Right lobe of liver (tissue), 6 donors: ENCODE data around the gene ASAP2. TPM values are rescaled to one million over a fixed set of nuclear protein-coding genes. Genes with fewer than 3 reads are reported as not detected.

Source experiments
- ATAC-seq, 4 donors: fragments of 200-7000 bp; cut with Tn5 transposase; one replicate each; pipeline ENCODE4 v1.9.1; 2020; ENCODE audit warnings: mild to moderate bottlenecking in 4 of 4, moderate library complexity in 4 of 4
- DNase-seq, 3 donors: peaks; one replicate each; pipeline ENCODE4 v3.0.0-alpha.2; 2020
- H3K27ac ChIP-seq, 3 donors: fragments of 200-600 bp; one replicate each; pipeline ENCODE4 v1.8.0; 2022
- H3K27me3 ChIP-seq, 2 donors: fragments of 200-600 bp; one replicate each; pipeline ENCODE4 v1.8.0; 2022
- H3K36me3 ChIP-seq, 4 donors: fragments of 200-600 bp; sonication (generic) in 1 of 4; one replicate each; pipeline versions ENCODE4 v1.5.1 to v1.8.0; 2017 to 2022; ENCODE audit warnings: control low read depth in 1 of 4
- H3K4me1 ChIP-seq, 4 donors: fragments of 200-600 bp; sonication (generic) in 1 of 4; one replicate each; pipeline versions ENCODE4 v1.5.1 to v1.8.0; 2017 to 2022; ENCODE audit warnings: control low read depth in 1 of 4
- H3K4me3 ChIP-seq, 3 donors: fragments of 200-600 bp; one replicate each; pipeline ENCODE4 v1.8.0; 2022
- H3K9me3 ChIP-seq, 4 donors: fragments of 200-600 bp; sonication (generic) in 1 of 4; one replicate each; pipeline versions ENCODE4 v1.5.1 to v1.8.0; 2017 to 2022; ENCODE audit warnings: control low read depth in 1 of 4
- CTCF ChIP-seq, 4 donors: fragments of 200-600 bp in 3 of 4; fragments of 450-650 bp in 1 of 4; IDR thresholded peaks; one replicate each; pipeline versions ENCODE4 v1.5.1 to v1.8.0; 2016 to 2022; ENCODE audit warnings: antibody characterized with exemption in 4 of 4, mild to moderate bottlenecking in 2 of 4
- POLR2A ChIP-seq: fragments of 450-650 bp; IDR thresholded peaks from one replicate; pipeline ENCODE4 v1.6.1; 2017; ENCODE audit warnings: antibody characterized with exemption, mild to moderate bottlenecking
- WGBS: methylation state at CpG from one replicate; pipeline ENCODE4 v1.1.6; 2018; ENCODE audit warnings: low coverage, low lambda C conversion rate; ENCODE audit not compliant: insufficient coverage; ENCODE audit errors: missing lambda C conversion rate; 5-methylcytosine and 5-hydroxymethylcytosine counted together
- intact Hi-C, 2 donors: fragments of 100-400 bp; cut with DNase I; formaldehyde crosslinking; loops; one replicate each; pipeline versions ENCODE4 v1.11.2 to v1.14.1; 2022
- total RNA-seq, 6 experiments: library from RNA; depleted of rRNA in 2 of 6; stranded (reverse); fragments of >200 nt in 2 of 6; fragmentation: NEBNext Ultra II Directional in 3 of 6; extraction: Animal tissue kit (Norgen Biotek cat#: 25700) in 3 of 6; gene quantifications; one replicate each; pipeline versions ENCODE4 v1.1.0 to v1.2.4, GENCODE V29; 2016 to 2023
- donor health status: DM: no; HTN: yes; CAD: no.
- donor health status: DM: no; HTN: no; CAD: no.
- donor health status: DM: no; HTN: no; CAD: no.
- donor health status: DM: no; HTN: yes; CAD: no.
- donor health status: DM: no; HTN: yes; CAD: no.

Gene ASAP2
- total RNA-seq, 6 experiments from 2014 or later = 2.4 to 5.2 (median 3.9) TPM

- TF ChIP-seq POLR2A = no peak
- no peak for TF ChIP-seq CTCF (IDR thresholded peaks at IDR 0.05)
- DNase-seq = no peak
- intact Hi-C loops = no loop called here
- no peak overlapping the region for H3K4me3 ChIP-seq
- no peaks in the 10 kb centered on the region for H3K36me3 ChIP-seq
- no peak overlapping the region for H3K27ac ChIP-seq
- 91% methylated on average over 5 of the region's 7 CpGs for WGBS
- H3K27me3 ChIP-seq = no peaks in the 10 kb centered on the region
- H3K4me1 ChIP-seq = peaks cover 0 to 1% (median 0%) of the 10 kb centered on the region in 4 donors
- ATAC-seq = no peak
- no peaks in the 10 kb centered on the region for H3K9me3 ChIP-seq
These were observed 92.0 kb downstream of the ASAP2 start for GRCh38 chr2:9298583-9298982.

GRCh38 chr2:9299161-9300100, 92.8 kb downstream of the ASAP2 start:
- H3K4me3 ChIP-seq = no peak overlapping the region
- ATAC-seq = no peak
- H3K9me3 ChIP-seq = no peaks in the 10 kb centered on the region
- TF ChIP-seq POLR2A (no peak), CTCF (IDR thresholded peaks at IDR 0.05) (no peak)
- intact Hi-C loops = no loop called here
- H3K27me3 ChIP-seq = no peaks in the 10 kb centered on the region
- DNase-seq = no peak
- no peak overlapping the region for H3K27ac ChIP-seq
- no peaks in the 10 kb centered on the region for H3K36me3 ChIP-seq
- H3K4me1 ChIP-seq = no peaks in the 10 kb centered on the region
- WGBS = 87% methylated on average over 13 of the region's 17 CpGs

- TF ChIP-seq CTCF (IDR thresholded peaks at IDR 0.05) = no peak
- TF ChIP-seq POLR2A = no peak
- Histone ChIP-seq H3K27me3 (no peaks in the 10 kb centered on the region), H3K9me3 (no peaks in the 10 kb centered on the region), H3K4me1 (no peaks in the 10 kb centered on the region), H3K4me3 (no peak overlapping the region), H3K27ac (no peak overlapping the region), H3K36me3 (no peaks in the 10 kb centered on the region)
- ATAC-seq = no peak
- intact Hi-C loops = no loop called here
- WGBS = 100% methylated on average over 2 of the region's 3 CpGs
- no peak for DNase-seq
These were observed 93.6 kb downstream of the ASAP2 start for GRCh38 chr2:9300214-9300613.

GRCh38 chr2:9300829-9301453, 94.3 kb downstream of the ASAP2 start:
- WGBS = 83% methylated on average over 9 of the region's 10 CpGs
- Histone ChIP-seq H3K27ac (no peak overlapping the region), H3K4me1 (no peaks in the 10 kb centered on the region), H3K27me3 (no peaks in the 10 kb centered on the region), H3K4me3 (no peak overlapping the region), H3K36me3 (no peaks in the 10 kb centered on the region), H3K9me3 (no peaks in the 10 kb centered on the region)
- TF ChIP-seq CTCF (IDR thresholded peaks at IDR 0.05) = no peak
- TF ChIP-seq POLR2A = no peak
- no peak for DNase-seq
- ATAC-seq = no peak
- intact Hi-C loops = no loop called here
